AG04450 (cell line): Measurements from ENCODE around the gene BANK1. TPM values are rescaled to one million over a fixed set of nuclear protein-coding genes. Genes with fewer than 3 reads are reported as not detected.

Source experiments
- CTCF ChIA-PET: fragments of 300-600, 350-600 bp; formaldehyde crosslinking; extraction: SDS; loops from one replicate; lab custom pipeline; 2022; ENCODE audit warnings: antibody characterized with exemption, inconsistent platforms; lab: Charles Lee
- POLR2A ChIA-PET: fragments of 350-600 bp; formaldehyde crosslinking; extraction: SDS; loops from one replicate; lab custom pipeline; 2021; ENCODE audit warnings: antibody characterized with exemption, inconsistent platforms; lab: Yijun Ruan, JAX
- DNase-seq: peaks from one replicate; pipeline ENCODE4 v3.0.0-alpha.2; 2011; ENCODE audit warnings: low read depth, low spot score
- H3K27ac ChIP-seq: one replicate; pipeline ENCODE4 v1.5.1; 2012; ENCODE audit warnings: low read depth, low read length, control low read depth
- H3K27me3 ChIP-seq: one replicate; pipeline ENCODE4 v1.6.0; 2012; ENCODE audit warnings: low read length; ENCODE audit not compliant: control insufficient read depth, insufficient read depth
- H3K4me3 ChIP-seq: 2 replicates; pipeline ENCODE4 v1.5.1; 2011; ENCODE audit warnings: mild to moderate bottlenecking, low read depth, low read length, control low read depth
- H3K9me3 ChIP-seq: 2 replicates; pipeline ENCODE4 v1.5.1; 2012; ENCODE audit warnings: low read length; ENCODE audit not compliant: control insufficient read depth, insufficient read depth
- CTCF ChIP-seq: IDR thresholded peaks from 2 replicates; pipeline ENCODE4 v1.5.1; 2011; ENCODE audit warnings: low read depth, low read length, control low read depth, inconsistent platforms
- polyA minus RNA-seq: library from RNA; depleted of rRNA, polyadenylated mRNA; stranded (reverse); fragments of >200 nt; gene quantifications from 2 replicates; pipeline ENCODE4 v1.2.3, GENCODE V29; 2011; rRNA and poly(A)+ RNA removed
- polyA plus RNA-seq: library from polyadenylated mRNA; depleted of rRNA; stranded (reverse); fragments of >200 nt; gene quantifications from 2 replicates; pipeline ENCODE4 v1.2.3, GENCODE V29; 2011; rRNA removed

BANK1 gene
- polyA plus RNA-seq, result 0.25 and 0.53 TPM in 2 replicates
- polyA minus RNA-seq, result 0.14 and 0.52 TPM in 2 replicates

- CTCF ChIA-PET, result no interaction called here
- peak; percentile 20 for TF ChIP-seq CTCF
- no peak within 1 kb of the TSS for H3K27ac ChIP-seq
Observed at GRCh38 chr4:101790521-101791181, at the start of gene BANK1. Gene BANK1 (plus strand): TSS chr4:101790730. CDS start chr4:101790881, 151 bp downstream.

GRCh38 chr4:101753721-101754120 lies 36.8 kb upstream of the BANK1 start:
- H3K27me3 ChIP-seq, result no peaks in the 10 kb centered on the region
- H3K27ac ChIP-seq, result no peak overlapping the region
- ChIA-PET POLR2A (no interaction called here), CTCF (no interaction called here)
- no peak for DNase-seq
- H3K9me3 ChIP-seq, result no peaks in the 10 kb centered on the region
- no peak overlapping the region for H3K4me3 ChIP-seq
- TF ChIP-seq CTCF, result no peak

More at GRCh38 chr4:101790521-101791181, at the start of gene BANK1:
- Histone ChIP-seq H3K27me3 (no peaks in the 10 kb centered on the region), H3K4me3 (peak within 1 kb of the TSS; percentile 52), H3K9me3 (no peaks in the 10 kb centered on the region)
- no peak for DNase-seq
- POLR2A ChIA-PET, result no interaction called here

GRCh38 chr4:101756181-101756580 lies 34.3 kb upstream of the BANK1 start:
- POLR2A ChIA-PET, result no interaction called here
- Histone ChIP-seq H3K4me3 (no peak overlapping the region), H3K27ac (no peak overlapping the region), H3K9me3 (no peaks in the 10 kb centered on the region), H3K27me3 (no peaks in the 10 kb centered on the region)
- CTCF ChIA-PET, result no interaction called here
- no peak for DNase-seq
- no peak for TF ChIP-seq CTCF

- Histone ChIP-seq H3K4me3 (no peak overlapping the region), H3K27me3 (no peaks in the 10 kb centered on the region), H3K9me3 (no peaks in the 10 kb centered on the region), H3K27ac (no peak overlapping the region)
- ChIA-PET CTCF (no interaction called here), POLR2A (no interaction called here)
- no peak for TF ChIP-seq CTCF
- DNase-seq, result no peak
Observed at GRCh38 chr4:101761405-101761804, 29.1 kb upstream of the BANK1 start.

GRCh38 chr4:101762025-101762424 lies 28.5 kb upstream of the BANK1 start:
- Histone ChIP-seq H3K27me3 (no peaks in the 10 kb centered on the region), H3K27ac (no peak overlapping the region), H3K4me3 (no peak overlapping the region), H3K9me3 (no peaks in the 10 kb centered on the region)
- POLR2A ChIA-PET, result no interaction called here
- no peak for DNase-seq
- CTCF ChIA-PET, result no interaction called here
- no peak for TF ChIP-seq CTCF
